HG03469 (cell line): ENCODE results near the gene CCDC69.
"Not testable (repeated sequence)": the region's sequence is repeated elsewhere in the genome, so short reads cannot be mapped to it uniquely, and the experiment has no call there.

ENCODE experiments used
- ATAC-seq: cut with Tn5 transposase; IDR thresholded peaks from one replicate; pipeline ENCODE4 v1.9.1; 2021; ENCODE audit warnings: mild to moderate bottlenecking, moderate library complexity, moderate number of reproducible peaks; ENCODE audit not compliant: unreplicated experiment

CCDC69 gene

DNA sequence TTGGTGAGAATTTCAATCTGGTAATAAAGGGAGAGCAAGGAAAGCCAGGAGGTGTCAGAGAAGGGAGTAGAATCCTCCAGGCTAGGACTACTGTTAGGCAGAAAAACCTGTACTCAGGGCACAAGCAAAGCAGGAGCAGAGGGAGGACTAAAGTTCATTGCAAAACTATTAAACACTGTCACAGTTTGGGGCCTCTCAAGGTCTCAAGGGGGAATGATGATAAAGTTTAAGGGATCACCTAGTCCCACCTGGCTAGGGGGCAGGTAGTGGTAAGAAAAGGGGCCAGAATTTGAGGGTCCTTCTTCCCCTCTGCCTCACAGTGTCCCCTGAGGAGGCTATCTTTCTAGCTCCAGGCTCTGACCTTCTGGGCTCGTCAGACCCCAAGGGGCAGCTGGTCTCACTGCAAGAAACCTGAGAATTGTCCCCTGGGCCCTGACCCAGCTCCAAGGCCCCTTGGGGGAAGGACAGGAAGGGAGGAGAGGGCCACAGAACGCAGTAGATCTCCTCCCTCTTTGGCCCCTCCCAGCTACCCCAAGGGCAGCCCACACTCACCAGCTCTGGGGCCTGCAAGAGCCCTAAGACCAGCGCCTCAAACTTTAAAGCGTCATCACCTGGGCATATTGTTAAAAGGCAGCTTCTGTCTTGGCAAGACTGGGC, 974 bp downstream of the CCDC69 start:
- no peak for ATAC-seq

DNA sequence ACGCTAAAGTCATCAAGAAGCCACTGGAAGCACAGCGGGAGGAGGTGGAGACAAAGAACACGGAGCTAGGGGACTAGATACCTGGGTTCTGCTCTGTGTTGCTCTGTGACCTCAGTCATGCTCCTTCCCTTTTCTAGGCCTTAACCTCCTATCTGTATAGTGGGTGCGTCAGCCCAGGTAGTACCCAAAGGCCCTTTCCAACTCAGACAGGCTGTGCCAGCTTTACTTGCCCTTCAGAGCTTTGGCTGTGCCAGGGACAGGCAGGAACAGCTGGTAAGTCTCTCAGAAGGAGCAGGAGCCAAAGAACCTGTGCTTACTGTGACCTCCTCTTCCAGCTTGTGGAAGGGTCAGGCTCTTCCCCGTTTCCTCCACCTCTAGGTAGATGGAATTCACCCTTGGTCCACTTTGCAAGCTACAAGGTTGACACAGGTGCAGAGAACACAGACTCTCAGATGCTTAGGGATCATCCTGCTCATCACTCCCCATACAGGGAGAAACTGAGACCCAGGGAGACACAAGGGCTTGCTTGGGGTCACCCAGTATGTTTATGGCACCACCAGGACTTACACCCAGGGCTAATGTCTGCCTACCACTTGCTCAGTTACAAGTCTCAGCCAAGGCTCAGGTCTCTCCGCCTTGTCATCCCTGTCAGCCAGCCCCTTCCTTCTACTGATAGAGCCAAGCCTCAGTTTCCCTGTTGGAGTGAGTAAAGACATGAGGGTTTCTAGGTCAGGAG, 1.7 kb downstream of the CCDC69 start:
- no peak for ATAC-seq

DNA sequence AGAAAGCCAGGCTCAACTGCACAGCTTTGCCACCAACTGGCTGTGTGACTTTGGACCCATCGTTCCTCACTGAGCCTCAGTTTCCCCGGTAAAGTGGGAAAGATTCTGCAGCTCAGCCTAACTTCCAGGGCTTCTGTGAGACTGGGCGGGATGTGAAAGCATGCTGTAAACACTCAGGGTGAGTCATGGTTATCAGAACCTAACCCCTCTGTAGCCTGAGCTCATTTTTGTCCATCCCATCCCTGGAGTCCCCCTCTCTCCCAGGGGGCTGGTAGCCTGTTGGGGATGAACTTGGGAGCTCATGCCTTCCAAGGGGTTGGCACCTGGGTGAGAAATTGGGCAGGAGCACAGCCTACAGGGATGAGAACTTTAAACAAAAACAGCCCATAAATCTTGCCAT, 2.3 kb downstream of the CCDC69 start:
- no peak for ATAC-seq

DNA sequence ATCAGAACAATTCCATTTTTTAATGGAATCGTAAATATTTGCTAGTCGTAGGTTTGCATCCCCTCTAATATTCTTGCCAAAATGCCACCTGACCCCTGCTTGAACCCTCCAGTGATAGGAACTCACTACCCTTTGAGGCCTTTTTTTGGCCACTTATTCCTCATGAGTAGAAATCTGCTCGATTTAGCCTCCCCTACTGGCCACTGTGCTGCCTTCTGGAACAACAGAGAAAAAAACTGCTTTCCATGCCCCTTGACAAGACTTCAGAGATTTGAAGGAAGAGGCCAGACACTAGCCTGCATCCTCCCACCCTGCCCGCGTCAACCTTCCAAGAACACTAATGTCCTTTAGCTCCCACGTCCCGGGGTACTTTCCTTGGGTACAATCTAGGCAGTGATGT, 4.1 kb downstream of the CCDC69 start:
- no peak for ATAC-seq

DNA sequence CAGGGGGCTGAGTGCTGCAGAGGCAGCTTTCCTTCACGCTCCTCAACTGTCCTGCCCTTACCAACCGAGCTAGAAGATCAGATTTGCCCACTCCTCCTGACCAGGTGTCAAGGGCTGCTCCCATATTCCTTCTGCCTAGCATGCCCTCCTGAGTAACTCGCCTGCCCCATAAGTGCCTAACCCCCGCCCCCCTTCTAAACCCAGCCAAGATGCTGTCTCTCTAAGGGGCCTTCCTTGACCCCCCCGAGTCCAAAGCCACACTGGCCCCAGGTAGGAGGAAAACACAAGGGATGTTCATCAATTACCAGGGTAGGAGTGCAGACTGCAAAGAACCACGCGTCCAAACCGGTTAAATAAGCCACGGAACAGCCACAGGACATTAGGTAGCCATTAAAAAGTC, 4.8 kb downstream of the CCDC69 start:
- no peak for ATAC-seq

DNA sequence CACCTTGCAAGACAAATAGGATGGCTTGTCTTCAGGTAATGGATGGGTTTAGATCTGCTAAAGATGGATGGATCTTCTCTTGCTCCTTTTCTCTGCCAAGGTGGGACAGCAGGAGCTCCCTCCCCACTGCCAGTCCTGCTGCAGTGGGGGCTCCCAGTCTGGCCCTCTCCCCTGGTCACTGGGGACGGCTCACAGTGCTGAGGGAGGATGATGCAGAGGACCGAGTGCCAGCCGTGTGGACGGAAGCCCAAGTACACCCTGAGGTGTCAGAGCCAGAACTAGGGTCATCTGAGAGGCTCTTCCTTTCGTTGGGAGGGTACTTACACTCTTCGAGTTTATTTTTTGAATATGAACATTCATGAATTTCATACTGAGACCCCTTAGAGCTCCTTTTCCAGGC, 5.7 kb downstream of the CCDC69 start:
- no peak for ATAC-seq

DNA sequence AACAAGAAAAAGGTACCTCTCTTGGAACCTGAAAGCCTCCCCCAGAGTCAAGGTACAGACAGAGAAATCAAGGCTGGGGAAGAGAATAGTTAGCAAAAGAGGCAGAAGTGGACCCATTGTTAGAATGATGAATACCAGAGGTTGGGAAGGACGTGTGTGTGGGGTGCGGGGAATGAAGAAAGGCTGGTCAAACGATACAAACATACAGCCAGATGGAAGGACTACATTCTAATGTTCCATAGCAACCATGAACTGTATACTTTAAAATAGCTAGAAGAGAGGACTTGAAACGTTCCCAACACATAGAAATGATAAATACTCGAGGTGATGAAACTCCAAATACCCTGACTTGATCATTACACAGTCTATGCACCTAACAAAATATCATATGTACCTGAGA, 7.1 kb downstream of the CCDC69 start:
- no peak for ATAC-seq

DNA sequence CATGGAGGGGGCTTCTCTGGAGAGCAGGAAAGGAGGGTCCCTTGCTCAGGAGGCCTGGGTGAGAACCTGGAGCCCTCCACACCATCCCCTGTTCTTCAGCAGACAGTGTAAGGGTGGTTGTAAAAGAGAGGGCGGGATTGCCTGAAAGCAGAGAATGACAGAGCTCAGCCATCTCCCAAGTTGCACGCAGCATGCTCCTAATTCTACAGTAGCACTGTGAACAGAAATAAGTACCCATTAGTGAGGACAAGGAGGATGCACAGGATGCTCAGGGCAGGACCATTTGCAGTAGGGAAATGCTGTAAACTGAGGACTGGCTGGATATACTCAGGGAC, 8.4 kb downstream of the CCDC69 start:
- ATAC-seq: no peak

DNA sequence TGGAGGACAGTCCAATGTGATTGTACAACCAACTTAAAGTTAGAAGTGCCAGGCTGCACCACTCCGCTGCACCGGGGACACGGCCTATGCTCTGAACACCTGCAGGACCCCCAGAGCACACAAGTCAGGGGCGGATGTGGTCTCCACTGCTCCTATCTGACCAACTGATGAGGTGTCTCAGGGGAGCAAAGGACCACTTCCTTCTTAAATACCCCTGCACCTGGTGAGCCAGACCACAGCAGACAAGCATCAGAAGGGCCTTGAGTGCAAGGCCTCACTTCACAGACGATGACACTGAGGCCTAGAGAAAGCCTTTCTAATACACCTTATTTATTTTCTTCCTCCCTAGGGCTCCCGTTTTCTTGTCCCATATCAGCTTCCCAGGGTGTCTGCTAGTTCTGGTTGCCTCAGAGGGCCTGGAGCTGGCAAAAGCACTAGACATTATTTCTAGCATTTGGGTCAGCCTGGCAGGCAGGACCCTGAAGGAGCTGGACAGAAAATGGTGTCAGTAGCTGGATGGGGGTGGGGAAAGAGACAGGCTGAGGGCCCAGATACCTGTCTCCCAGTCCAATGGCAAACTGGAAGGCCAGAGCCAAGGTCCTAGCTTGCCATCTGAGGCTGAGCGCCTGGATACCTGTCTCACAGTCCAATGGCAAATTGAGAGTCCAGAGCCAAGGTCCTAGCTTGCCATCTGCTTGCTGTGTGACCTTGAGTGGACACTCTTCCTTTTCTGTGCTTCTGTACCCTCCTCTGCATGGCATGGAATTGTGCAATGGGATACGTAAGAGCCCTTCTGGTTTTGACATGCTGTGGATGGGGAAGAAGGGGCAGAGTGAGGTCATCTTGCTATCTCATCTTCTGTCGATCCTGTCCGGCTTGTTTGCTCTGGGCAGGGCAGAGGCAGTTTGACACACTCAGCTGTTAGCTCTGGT, 9.0 kb downstream of the CCDC69 start:
- peak; percentile 27 for ATAC-seq

DNA sequence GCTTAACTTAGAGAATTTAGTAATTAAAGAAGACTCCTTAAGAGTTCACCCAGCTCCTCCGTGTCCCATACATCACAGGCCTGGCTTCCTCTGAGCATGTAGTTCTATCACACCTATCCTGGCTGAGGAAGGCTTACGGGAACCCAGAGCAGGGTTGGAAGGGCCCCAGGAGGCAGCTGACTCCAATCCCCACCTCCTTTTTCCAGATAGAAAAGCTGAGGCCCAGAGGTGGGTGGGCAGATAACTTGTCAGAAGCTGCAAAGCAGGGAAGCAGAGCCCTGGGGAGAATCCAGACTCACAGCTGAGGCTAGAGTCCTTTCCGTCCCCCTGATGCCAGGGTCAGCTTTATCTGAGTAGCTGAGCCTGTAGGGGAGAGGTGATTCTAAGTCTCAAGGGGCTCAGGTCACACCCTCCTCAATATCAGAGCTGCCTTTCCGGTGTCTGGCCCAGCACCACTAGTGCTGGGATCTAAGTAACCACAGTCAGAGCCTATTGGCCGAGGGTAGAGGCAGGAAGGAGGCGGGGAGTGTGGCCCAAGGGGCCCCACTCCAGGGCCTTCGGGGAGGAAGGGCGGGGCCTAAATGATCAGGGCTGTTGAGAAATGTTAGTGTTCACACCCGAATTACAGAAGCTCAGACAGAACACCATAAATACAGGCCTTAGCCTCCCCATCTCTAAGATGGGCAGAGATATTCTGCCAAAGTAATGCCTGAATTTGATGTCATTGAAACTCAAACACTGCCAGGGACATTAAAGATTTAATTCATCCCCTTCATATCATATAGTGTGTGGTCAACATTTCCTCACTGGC, 9.9 kb downstream of the CCDC69 start:
- ATAC-seq: peak; percentile 71

DNA sequence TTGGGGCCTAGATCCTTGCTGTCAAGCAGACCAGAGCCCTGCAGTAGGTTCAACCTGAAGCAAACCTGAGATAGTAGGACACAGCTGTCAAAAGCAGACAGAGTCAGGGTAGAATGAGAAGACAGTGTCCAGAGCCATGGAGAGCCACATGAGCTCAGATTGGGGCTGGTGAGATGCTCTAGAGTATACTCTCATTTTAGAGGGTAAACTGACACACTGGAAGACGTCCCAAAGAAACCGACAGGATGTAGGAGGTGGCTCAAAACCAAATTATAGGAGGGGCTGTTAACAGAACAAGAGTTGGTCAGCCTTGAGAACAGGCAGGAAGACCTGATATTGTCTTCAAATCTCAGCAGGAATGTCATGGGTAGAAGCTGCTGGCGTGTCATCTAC, 11.5 kb downstream of the CCDC69 start:
- no peak for ATAC-seq

DNA sequence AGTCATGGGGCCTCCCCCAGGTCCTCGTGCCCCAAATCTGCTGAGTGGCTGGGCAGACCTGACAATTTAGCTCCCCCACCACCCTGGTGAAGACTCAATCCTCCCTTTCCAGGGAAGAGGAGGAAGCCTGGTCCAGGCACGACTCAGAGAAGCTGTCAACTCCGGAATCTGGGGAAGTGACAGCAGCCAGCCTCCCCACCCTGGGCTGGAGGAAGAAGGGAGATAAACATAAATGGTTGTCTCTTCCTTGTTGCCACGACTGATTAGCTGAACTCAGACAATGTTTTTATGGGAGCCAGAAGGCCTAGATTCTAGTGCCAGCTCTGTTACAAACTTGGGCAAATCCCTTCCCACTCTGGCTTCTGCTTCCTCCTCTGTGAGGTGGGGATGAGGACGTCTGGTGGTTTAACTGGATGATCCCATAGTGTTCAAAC, 15.4 kb downstream of the CCDC69 start:
- ATAC-seq: no peak

DNA sequence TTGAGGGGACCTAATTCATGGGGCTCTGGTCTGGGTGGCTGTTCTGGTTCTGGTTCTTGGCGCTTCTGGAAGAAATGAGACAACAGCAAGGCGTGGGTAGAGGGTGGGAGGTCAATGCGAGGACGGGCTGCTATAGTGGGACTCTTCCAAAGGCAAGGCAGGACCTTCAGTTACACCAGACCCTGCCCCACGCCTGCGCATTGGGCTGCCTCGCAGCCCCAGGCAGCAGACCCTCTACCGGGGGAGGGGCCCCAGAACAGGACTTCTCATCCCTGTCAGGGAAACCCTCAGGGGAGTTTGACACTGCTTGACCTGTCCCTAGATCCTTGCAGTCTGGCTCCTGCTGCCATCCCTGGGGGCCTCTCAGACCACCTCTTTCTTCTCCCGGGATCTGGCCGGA, 18.5 kb downstream of the CCDC69 start:
- ATAC-seq: no peak

DNA sequence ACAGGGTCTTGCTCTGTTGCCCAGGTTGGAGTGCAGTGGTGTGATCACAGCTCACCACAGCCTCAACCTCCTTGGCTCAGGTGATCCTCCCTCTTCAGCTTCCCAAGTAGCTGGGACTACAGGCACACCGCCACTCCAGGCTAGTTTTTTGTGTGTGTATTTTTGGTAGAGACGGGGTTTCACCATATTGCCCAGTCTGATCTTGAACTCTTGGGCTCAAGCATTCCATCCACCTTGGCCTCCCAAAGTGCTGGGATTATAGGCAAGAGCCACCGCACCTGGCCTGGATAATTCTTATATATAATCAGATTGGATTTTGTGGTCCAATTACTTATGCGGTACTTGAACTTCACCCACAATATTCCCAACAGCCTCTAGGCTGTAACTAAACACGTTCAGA, 19.8 kb downstream of the CCDC69 start:
- no peak for ATAC-seq

DNA sequence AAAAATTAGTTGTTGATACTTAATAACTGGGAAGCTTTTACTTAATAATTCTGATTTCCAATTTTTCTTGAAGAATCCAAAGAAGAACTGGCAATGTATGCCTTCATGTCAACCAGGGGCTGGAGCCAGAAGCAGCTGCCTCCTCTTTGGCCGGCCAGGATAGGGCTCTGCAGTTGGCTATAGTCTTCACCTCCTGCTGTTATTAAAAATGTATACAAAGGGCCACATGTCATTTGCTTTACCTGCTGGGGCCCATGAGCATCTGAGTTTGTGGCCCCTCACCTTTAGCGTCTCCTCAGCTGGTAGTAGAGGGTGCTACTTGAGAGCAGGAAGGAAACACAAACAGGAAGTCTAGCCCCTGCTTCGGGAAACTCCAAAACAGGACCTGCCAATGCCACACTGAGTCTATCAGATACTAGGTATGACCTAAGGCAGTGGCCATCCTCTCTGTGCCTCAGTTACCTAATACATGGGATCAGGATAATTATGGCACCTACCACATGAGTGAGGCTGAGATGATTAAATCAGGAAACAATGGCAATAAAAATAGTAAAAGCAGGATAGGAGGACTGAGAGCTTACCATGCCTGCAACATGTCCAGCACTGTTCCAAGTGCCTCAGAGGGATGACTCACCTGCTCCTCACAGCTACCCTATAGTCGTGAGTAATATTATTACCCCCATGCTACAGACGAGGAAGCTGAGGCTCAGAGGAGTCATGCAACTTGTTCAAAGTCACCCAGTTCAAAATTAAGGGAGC, 21.3 kb downstream of the CCDC69 start:
- no peak for ATAC-seq

DNA sequence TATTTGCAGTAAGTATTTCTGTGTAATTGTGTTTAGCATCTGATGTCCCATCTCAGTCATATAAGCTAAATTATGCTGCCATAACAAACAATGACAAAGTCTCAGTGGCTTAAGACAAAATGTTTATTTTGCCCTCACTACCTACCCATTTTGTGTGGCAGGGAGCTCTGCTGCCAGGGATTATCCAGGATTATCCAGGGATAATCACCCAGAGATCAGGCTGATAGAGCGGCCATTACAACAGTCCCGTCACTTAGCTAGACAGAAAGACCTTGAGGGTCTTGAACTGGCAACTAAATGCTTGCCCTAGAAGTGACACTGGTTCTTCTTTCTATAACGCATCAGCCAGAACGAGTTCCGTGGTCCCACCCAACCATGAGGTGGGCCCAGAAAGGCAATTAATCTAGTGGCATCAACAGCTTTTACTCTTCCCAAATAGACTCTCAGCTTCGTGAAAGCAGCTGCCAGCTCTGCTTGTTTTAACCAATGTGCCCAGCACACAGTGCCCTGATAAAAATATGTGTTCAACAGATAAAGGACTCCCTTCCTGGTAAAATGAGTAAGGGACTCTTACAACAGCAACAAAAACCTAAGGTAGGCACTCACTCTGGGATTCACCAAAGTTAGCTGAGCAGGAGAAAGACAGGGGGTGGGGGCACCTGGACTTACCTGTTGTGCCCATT, 22.8 kb downstream of the CCDC69 start:
- ATAC-seq: no peak

DNA sequence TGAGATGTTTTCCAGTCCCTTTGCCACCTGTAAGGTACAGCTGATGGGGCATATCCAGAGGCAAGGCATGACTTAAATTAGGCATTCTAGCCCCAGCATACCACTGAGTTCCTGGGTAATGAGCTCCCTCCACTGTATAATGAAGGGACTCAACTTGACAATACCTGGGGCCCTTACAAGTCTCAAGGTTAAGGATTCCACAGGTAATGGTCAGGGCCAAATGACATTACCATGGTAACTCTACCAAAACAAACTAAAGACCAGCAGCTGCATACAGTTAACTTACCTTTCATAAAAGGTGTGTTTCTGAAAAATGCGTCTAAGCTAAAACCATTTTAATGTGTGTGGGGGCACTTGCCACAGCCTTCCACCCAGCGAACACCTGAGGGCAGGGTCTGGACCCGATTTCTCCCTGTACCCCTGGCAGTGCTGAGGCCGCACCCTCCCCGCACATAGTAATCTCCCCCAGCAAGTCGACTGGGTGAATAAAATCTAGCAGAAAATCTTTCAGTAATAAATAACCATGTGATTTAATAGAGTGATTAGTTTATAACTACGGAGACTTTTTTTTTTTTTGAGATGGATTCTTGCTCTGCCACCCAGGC, 24.2 kb downstream of the CCDC69 start:
- ATAC-seq: no peak

DNA sequence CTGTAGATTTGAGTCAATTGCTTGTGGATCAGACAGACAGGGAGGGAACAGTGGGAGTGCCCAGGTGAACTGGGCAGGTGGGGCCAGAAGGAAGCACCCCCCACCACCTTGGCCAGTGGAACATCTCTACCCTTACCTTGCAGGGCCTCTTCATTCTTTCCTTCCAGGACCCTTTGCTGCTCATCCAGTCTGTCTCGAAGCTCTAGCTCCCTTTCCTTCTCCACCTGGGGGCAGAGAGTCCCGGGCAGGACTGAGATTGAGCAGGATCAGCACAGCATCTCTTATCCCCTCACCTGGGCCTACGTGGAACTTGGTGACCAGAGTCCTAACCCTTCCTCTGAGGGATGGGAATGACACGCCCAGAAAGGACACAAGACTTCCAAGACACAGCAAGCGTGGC, 25.0 kb downstream of the CCDC69 start:
- no peak for ATAC-seq

DNA sequence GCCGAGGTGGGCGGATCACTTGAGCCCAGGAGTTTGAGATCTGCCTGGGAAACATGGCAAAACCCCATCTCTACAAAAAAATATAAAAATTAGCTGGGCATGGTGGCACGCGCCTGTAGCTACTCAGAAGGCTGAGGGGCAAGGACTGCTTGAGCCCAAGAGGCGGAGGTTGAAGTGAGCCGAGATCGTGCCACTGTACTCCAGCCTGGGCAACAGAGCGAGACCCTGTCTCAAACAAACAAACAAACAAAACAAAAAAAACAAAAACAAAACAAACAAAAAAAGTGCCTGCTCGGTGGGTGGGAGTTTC, 26.6 kb downstream of the CCDC69 start:
- not testable (repeated sequence) for ATAC-seq
